Stomach (tissue), 9 donors: Measurements from ENCODE around the gene PELI2. TPM values are rescaled to one million over a fixed set of nuclear protein-coding genes. Genes with fewer than 3 reads are reported as not detected.

Experiments
- DNase-seq, 2 donors: peaks; one replicate each; pipeline versions ENCODE4 v3.0.0 to v3.0.0-alpha.2; 2013 to 2019
- H3K27ac ChIP-seq, 5 donors: fragments of 200-600 bp in 4 of 5; sonication (generic) in 4 of 5; one replicate each; pipeline ENCODE4 v1.5.1; 2013 to 2019; ENCODE audit warnings: mild to moderate bottlenecking in 1 of 5, moderate library complexity in 1 of 5
- H3K27me3 ChIP-seq, 3 donors: fragments of 200-600 bp; sonication (generic); one replicate each; pipeline ENCODE4 v1.5.1; 2017 to 2019; ENCODE audit warnings: mixed run types in 1 of 3
- H3K36me3 ChIP-seq, 4 donors: fragments of 200-600 bp; sonication (generic); 1 replicate in 3 of 4; 2 replicates in 1 of 4; pipeline ENCODE4 v1.5.1; 2016 to 2019
- H3K4me1 ChIP-seq, 4 donors: fragments of 200-600 bp; sonication (generic); one replicate each; pipeline ENCODE4 v1.5.1; 2016 to 2019
- H3K4me3 ChIP-seq, 4 donors: fragments of 200-600 bp; sonication (generic) in 3 of 4; one replicate each; pipeline ENCODE4 v1.5.1; 2016 to 2019; ENCODE audit warnings: mild to moderate bottlenecking in 1 of 4
- H3K9me3 ChIP-seq, 4 donors: fragments of 200-600 bp; sonication (generic); one replicate each; pipeline ENCODE4 v1.5.1; 2016 to 2019
- CTCF ChIP-seq, 7 experiments: fragments of 450-650 bp in 4 of 7; fragments of 200-600 bp in 3 of 7; sonication (generic) in 3 of 7; IDR thresholded peaks; one replicate each; pipeline ENCODE4 v1.5.1; 2016 to 2019; ENCODE audit warnings: antibody characterized with exemption in 7 of 7, control low read depth in 2 of 7, mild to moderate bottlenecking in 1 of 7
- EP300 ChIP-seq: sonication (generic); formaldehyde crosslinking; IDR thresholded peaks from one replicate; pipeline ENCODE4 v1.6.1; 2017; ENCODE audit warnings: antibody characterized with exemption
- POLR2A ChIP-seq, 4 donors: fragments of 450-650 bp; IDR thresholded peaks; one replicate each; pipeline ENCODE4 v1.6.1; 2016; ENCODE audit warnings: antibody characterized with exemption in 4 of 4, control low read depth in 2 of 4, mild to moderate bottlenecking in 1 of 4, moderate library complexity in 1 of 4
- POLR2AphosphoS5 ChIP-seq, 3 donors: sonication (generic); formaldehyde crosslinking; IDR thresholded peaks; one replicate each; pipeline ENCODE4 v1.6.1; 2016; ENCODE audit warnings: antibody characterized with exemption in 3 of 3
- WGBS, 5 donors: extraction: QIAGEN DNeasy Blood & Tissue Kit in 3 of 5; methylation state at CpG; one replicate each; pipeline versions ENCODE4 v1.1.5 to v1.1.7; 2013 to 2018; 5-methylcytosine and 5-hydroxymethylcytosine counted together
- intact Hi-C: fragments of 100-400 bp; cut with DNase I; formaldehyde crosslinking; loops from one replicate; pipeline ENCODE4 v1.15.1; 2023; ENCODE audit warnings: low total_unique reads
- polyA plus RNA-seq, 3 donors: library from polyadenylated mRNA; stranded (reverse); fragments of 200-250 nt; gene quantifications; one replicate each; pipeline ENCODE4 v1.2.3, GENCODE V29; 2013
- total RNA-seq, 5 donors: library from RNA; depleted of rRNA; stranded (reverse); fragments of >200 nt; gene quantifications; one replicate each; pipeline versions ENCODE4 v1.1.0 to v1.2.3, GENCODE V29; 2014 to 2016
- donor health status: healthy with polysubstance abuse.
- donor health status: Bipolar disorder and iron deficiency.
- donor health status: healthy.

Gene PELI2
- total and polyA plus RNA-seq, 8 donors = 3.0 to 48.3 (median 10.6) TPM

GRCh38 chr14:56081139-56081538, 37.1 kb upstream of the PELI2 start:
- H3K27me3 ChIP-seq = no peaks in the 10 kb centered on the region
- H3K9me3 ChIP-seq = no peaks in the 10 kb centered on the region
- no peak overlapping the region for H3K27ac ChIP-seq
- intact Hi-C loops = no loop called here
- no peaks in the 10 kb centered on the region for H3K4me1 ChIP-seq
- DNase-seq = no peak
- no peak overlapping the region for H3K4me3 ChIP-seq
- TF ChIP-seq CTCF (IDR thresholded peaks at IDR 0.05) (no peak), POLR2A (IDR thresholded peaks at IDR 0.05) (no peak), EP300 (no peak), POLR2AphosphoS5 (IDR thresholded peaks at IDR 0.05) (no peak)
- no peaks in the 10 kb centered on the region for H3K36me3 ChIP-seq
- 70 to 85% (median 76%) methylated on average over 2 of the region's 2 CpGs for WGBS, 5 donors

GRCh38 chr14:56082880-56083279, 35.3 kb upstream of the PELI2 start:
- no peak overlapping the region for H3K4me3 ChIP-seq
- 56 to 71% (median 64%) methylated on average over 2 of the region's 2 CpGs for WGBS, 5 donors
- TF ChIP-seq CTCF (IDR thresholded peaks at IDR 0.05) = no peak
- no peak for TF ChIP-seq POLR2AphosphoS5 (IDR thresholded peaks at IDR 0.05)
- TF ChIP-seq POLR2A (IDR thresholded peaks at IDR 0.05) = no peak
- TF ChIP-seq EP300 = no peak
- no peak for DNase-seq
- no peaks in the 10 kb centered on the region for H3K36me3 ChIP-seq
- H3K9me3 ChIP-seq = no peaks in the 10 kb centered on the region
- intact Hi-C loops = no loop called here
- no peak overlapping the region for H3K27ac ChIP-seq
- peaks cover 0 to 8% (median 4%) of the 10 kb centered on the region in 4 donors for H3K4me1 ChIP-seq
- H3K27me3 ChIP-seq = no peaks in the 10 kb centered on the region

GRCh38 chr14:56085471-56085870, 32.7 kb upstream of the PELI2 start:
- DNase-seq = no peak
- H3K27me3 ChIP-seq = no peaks in the 10 kb centered on the region
- WGBS, 5 donors = 76 to 90% (median 85%) methylated on average over 4 of the region's 4 CpGs
- H3K27ac ChIP-seq = no peak overlapping the region
- H3K4me1 ChIP-seq = peaks cover 0 to 17% (median 10%) of the 10 kb centered on the region in 4 donors
- TF ChIP-seq POLR2A (IDR thresholded peaks at IDR 0.05) = no peak
- TF ChIP-seq CTCF (IDR thresholded peaks at IDR 0.05) = no peak
- TF ChIP-seq EP300 = no peak
- no peak for TF ChIP-seq POLR2AphosphoS5 (IDR thresholded peaks at IDR 0.05)
- no peak overlapping the region for H3K4me3 ChIP-seq
- intact Hi-C loops = no loop called here
- no peaks in the 10 kb centered on the region for H3K36me3 ChIP-seq
- H3K9me3 ChIP-seq = no peaks in the 10 kb centered on the region

- TF ChIP-seq POLR2AphosphoS5 (IDR thresholded peaks at IDR 0.05) (no peak), EP300 (no peak), POLR2A (IDR thresholded peaks at IDR 0.05) (no peak), CTCF (IDR thresholded peaks at IDR 0.05) (no peak)
- WGBS, 5 donors = 18 to 33% (median 26%) methylated on average over 11 of the region's 11 CpGs
- peak in 1 of 2 donors; percentile 34 for DNase-seq
Measured at GRCh38 chr14:56087671-56088471, 30.3 kb upstream of the PELI2 start.

More at GRCh38 chr14:56087671-56088471, 30.3 kb upstream of the PELI2 start:
- Histone ChIP-seq H3K36me3 (no peaks in the 10 kb centered on the region), H3K4me1 (peaks cover 0 to 17% (median 10%) of the 10 kb centered on the region in 4 donors), H3K4me3 (no peak overlapping the region), H3K27ac (peak overlapping the region in 2 of 5 donors; percentile 1 to 28), H3K27me3 (no peaks in the 10 kb centered on the region), H3K9me3 (no peaks in the 10 kb centered on the region)
- intact Hi-C loops = no loop called here
